ENCODE data around the gene KLHL25.

KLHL25 gene

DNA sequence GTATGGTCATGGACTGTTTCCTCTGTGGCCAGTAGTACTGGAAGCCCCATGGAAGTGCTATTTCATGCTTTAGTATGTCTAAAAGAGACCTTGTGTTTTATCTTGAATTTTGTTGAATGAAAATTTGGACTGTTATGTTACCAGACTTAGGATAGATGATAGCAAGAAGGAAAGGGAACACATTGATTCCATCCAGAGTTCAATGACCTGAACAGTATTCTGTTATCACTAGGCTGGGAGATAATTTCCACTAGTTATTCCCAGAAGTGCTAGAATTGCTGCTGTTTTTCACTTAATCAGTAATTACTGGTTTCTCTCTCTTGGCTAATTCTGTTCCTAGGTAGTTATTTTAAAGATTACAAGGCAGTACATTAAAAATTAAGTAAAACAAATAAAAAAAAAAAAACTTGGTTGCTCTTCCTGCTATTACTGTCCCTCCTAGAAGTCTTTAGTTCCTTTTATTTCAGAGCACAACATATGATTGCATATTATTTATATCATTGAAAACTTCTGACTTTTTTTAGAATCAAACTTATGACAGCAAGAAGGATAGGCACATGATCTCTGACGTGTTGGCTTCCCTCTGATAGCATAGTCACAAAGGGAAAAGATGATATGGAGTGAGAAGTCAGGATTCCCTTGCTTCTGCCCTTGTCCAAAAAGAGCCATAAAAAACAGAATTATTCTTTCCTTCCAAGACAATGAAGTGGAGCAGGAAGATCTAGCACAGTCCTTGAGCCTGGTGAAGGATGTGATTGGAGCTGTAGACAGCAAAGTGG lies 72.2 kb downstream of the KLHL25 start:
- DNase-seq (ENCODE audit: low read depth in 2 of 3, low spot score in 2 of 3): no peak

- DNase-seq (ENCODE audit: low read depth in 2 of 3, low spot score in 2 of 3): no peak
These were observed 75.7 kb downstream of the KLHL25 start for GRCh38 chr15:85718981-85719380.

- no peak for DNase-seq (ENCODE audit: low read depth in 2 of 3, low spot score in 2 of 3)
These were observed 76.3 kb downstream of the KLHL25 start for GRCh38 chr15:85718271-85718971.

- no peak for DNase-seq (ENCODE audit: low read depth in 2 of 3, low spot score in 2 of 3)
These were observed 77.5 kb downstream of the KLHL25 start for GRCh38 chr15:85717212-85717611.

DNA sequence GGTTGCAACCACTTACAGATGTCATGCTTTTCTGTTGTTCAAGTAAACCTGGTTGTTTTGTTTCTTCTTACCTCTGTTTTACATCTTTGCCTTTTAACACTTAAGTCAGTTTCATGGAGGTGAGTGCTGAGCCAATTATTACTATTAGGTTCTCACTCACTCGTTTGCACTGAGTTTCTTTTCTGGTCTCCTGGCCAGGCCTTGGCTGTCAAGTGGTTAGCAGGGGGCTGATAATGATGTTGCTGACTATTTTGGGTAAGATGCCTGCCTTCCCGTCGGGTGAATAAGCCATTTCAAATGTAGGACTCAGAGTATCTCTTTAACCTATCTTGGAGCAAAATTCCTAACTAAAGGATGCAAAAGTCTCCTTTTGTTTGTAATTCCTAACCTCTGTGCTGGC lies 78.5 kb downstream of the KLHL25 start:
- DNase-seq (ENCODE audit: low read depth in 2 of 3, low spot score in 2 of 3): no peak

GRCh38 chr15:85711580-85712192 lies 83.0 kb downstream of the KLHL25 start:
- DNase-seq (ENCODE audit: low read depth in 2 of 3, low spot score in 2 of 3): no peak

- no peak for DNase-seq (ENCODE audit: low read depth in 2 of 3, low spot score in 2 of 3)
These were observed 84.3 kb downstream of the KLHL25 start for GRCh38 chr15:85710340-85710842.

Measured in activated CD8-positive, alpha-beta memory T cell treated with anti-CD3 and anti-CD28 coated beads for 48 hours (primary cell).